Upper lobe of left lung (tissue), 4 donors: ENCODE measurements around the gene ABHD15.

Experiments
- POLR2A ChIP-seq, 4 donors: fragments of 450-650 bp; IDR thresholded peaks; one replicate each; pipeline ENCODE4 v1.5.1; 2016 to 2017; ENCODE audit warnings: antibody characterized with exemption in 4 of 4, mild to moderate bottlenecking in 2 of 4
- TF ChIP-seq, protein P1 (sequence below), 6 experiments: fragments of 450-650 bp in 4 of 6; fragments of 200-600 bp in 2 of 6; sonication (generic) in 2 of 6; IDR thresholded peaks; one replicate each; pipeline ENCODE4 v1.5.1; 2016 to 2019; ENCODE audit warnings: antibody characterized with exemption in 6 of 6

DNA sequence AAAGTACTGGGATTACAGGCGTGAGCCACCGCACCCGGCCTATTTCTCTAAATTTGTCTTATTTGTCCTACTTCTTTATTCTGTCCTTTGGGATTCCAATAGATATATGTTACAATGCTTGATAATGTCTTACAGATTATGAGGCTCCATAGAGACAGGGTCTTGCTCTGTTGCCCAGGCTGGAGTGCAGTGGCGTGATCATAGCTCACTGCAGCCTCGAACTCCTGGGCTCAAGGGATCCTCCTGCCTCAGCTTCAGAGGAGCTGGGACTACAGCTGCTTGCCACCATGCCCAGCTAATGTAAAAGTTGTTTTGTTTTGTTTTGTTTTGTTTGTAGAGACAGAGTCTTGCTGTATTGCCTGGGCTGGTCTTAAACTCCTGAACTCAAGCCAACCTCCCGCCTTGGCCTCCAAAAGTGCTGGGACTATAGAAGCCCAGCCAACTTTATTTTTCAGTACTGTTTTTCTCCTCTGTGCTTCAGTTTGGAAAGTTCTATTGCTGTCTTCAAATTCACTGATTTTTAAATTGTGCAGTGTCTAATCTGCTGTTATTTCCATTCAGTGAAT lies 36.4 kb upstream of the ABHD15 start:
- TF ChIP-seq, protein P1, sequence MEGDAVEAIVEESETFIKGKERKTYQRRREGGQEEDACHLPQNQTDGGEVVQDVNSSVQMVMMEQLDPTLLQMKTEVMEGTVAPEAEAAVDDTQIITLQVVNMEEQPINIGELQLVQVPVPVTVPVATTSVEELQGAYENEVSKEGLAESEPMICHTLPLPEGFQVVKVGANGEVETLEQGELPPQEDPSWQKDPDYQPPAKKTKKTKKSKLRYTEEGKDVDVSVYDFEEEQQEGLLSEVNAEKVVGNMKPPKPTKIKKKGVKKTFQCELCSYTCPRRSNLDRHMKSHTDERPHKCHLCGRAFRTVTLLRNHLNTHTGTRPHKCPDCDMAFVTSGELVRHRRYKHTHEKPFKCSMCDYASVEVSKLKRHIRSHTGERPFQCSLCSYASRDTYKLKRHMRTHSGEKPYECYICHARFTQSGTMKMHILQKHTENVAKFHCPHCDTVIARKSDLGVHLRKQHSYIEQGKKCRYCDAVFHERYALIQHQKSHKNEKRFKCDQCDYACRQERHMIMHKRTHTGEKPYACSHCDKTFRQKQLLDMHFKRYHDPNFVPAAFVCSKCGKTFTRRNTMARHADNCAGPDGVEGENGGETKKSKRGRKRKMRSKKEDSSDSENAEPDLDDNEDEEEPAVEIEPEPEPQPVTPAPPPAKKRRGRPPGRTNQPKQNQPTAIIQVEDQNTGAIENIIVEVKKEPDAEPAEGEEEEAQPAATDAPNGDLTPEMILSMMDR (IDR thresholded peaks at IDR 0.05), result no peak
- no peak for TF ChIP-seq POLR2A (IDR thresholded peaks at IDR 0.05)
